Measurements from ENCODE around the gene OR13C2. TPM values are rescaled to one million over a fixed set of nuclear protein-coding genes. Genes with fewer than 3 reads are reported as not detected.
"Not testable (repeated sequence)": the region's sequence is repeated elsewhere in the genome, so short reads cannot be mapped to it uniquely, and the experiment has no call there.

OR13C2 gene, protein sequence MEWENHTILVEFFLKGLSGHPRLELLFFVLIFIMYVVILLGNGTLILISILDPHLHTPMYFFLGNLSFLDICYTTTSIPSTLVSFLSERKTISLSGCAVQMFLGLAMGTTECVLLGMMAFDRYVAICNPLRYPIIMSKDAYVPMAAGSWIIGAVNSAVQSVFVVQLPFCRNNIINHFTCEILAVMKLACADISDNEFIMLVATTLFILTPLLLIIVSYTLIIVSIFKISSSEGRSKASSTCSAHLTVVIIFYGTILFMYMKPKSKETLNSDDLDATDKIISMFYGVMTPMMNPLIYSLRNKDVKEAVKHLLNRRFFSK
- polyA plus RNA-seq (2013): 0.20 TPM

DNA sequence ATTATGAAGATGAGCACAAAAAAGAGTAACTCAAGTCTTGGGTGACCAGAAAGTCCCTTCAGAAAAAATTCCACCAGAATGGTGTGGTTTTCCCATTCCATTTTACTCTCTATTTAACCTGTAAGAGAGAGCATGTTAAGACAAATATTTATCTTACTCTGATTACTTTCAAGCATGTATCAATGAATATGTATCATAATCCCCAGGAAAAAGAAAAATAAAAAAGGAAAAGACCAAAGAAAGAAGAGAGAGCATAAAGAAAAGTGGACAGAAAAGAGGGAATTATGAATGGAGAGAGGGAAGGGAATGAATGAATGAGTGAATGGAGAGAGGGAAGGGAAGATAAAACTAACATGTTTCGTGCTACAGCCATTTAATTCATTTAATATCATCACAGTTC, at the start of gene OR13C2:
TSS of gene OR13C2 (minus strand) at position 101 of the 400 bp plus-strand sequence. CDS start at position 101, 0 bp downstream.
- WGBS (ENCODE audit: insufficient coverage): no CpG with 5 or more reads among the region's 1 CpG
- CTCF ChIA-PET; DNase-seq; H3K9me3 ChIP-seq (ENCODE audit: control extremely low read depth in 1 of 5, control insufficient read depth in 4 of 5, insufficient read depth in 2 of 5, low read depth in 1 of 5, low read length in 4 of 5); H3K27ac ChIP-seq (ENCODE audit: insufficient read depth in 1 of 2, low read depth in 1 of 2, low read length in 2 of 2, poor library complexity in 1 of 2, severe bottlenecking in 2 of 2); H3K27me3 ChIP-seq (replicated peaks in 2 of 5; ENCODE audit: control insufficient read depth in 4 of 5, insufficient read depth in 5 of 5, low read length in 4 of 5); H3K4me1 ChIP-seq (ENCODE audit: control extremely low read depth in 1 of 4, control insufficient read depth in 4 of 4, insufficient read depth in 4 of 4, low read length in 3 of 4); H3K36me3 ChIP-seq (ENCODE audit: control insufficient read depth in 4 of 4, insufficient read depth in 4 of 4, low read length in 3 of 4); H3K4me3 ChIP-seq (ENCODE audit: control insufficient read depth in 1 of 7, extremely low read depth in 1 of 7, insufficient read depth in 4 of 7, low read depth in 2 of 7, low read length in 6 of 7); POLR2A ChIA-PET: not testable (repeated sequence)

DNA sequence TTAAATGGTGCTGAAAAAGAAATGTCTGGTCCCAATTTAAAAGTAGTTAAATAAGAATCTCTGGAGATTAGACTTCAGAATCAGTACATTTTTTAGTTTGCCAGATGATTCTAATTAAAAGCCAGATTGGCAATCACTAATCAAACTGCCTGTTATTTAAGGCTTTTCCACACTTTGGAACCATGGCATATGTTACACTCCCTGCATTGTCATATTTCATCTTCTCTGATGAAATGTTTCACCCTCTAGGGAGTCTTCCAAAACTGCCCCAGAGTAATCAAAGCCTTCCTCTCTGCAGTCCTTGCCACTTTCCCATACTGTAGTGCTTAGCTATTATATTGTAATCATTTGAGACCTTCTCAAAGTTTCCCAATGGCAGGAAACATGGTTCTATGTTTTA, 30.0 kb upstream of the OR13C2 start:
- POLR2A ChIA-PET: no interaction called here
- H3K27me3 ChIP-seq (replicated peaks in 2 of 5; ENCODE audit: control insufficient read depth in 4 of 5, insufficient read depth in 5 of 5, low read length in 4 of 5): no peaks in the 10 kb centered on the region
- H3K36me3 ChIP-seq (ENCODE audit: control insufficient read depth in 4 of 4, insufficient read depth in 4 of 4, low read length in 3 of 4): no peaks in the 10 kb centered on the region
- CTCF ChIA-PET: no interaction called here
- no peak overlapping the region for H3K4me3 ChIP-seq (ENCODE audit: control insufficient read depth in 1 of 7, extremely low read depth in 1 of 7, insufficient read depth in 4 of 7, low read depth in 2 of 7, low read length in 6 of 7)
- peaks cover 0 to 20% (median 3%) of the 10 kb centered on the region in 5 experiments for H3K9me3 ChIP-seq (ENCODE audit: control extremely low read depth in 1 of 5, control insufficient read depth in 4 of 5, insufficient read depth in 2 of 5, low read depth in 1 of 5, low read length in 4 of 5)
- H3K27ac ChIP-seq (ENCODE audit: insufficient read depth in 1 of 2, low read depth in 1 of 2, low read length in 2 of 2, poor library complexity in 1 of 2, severe bottlenecking in 2 of 2): no peak overlapping the region
- H3K4me1 ChIP-seq (ENCODE audit: control extremely low read depth in 1 of 4, control insufficient read depth in 4 of 4, insufficient read depth in 4 of 4, low read length in 3 of 4): no peaks in the 10 kb centered on the region
- DNase-seq: no peak

DNA sequence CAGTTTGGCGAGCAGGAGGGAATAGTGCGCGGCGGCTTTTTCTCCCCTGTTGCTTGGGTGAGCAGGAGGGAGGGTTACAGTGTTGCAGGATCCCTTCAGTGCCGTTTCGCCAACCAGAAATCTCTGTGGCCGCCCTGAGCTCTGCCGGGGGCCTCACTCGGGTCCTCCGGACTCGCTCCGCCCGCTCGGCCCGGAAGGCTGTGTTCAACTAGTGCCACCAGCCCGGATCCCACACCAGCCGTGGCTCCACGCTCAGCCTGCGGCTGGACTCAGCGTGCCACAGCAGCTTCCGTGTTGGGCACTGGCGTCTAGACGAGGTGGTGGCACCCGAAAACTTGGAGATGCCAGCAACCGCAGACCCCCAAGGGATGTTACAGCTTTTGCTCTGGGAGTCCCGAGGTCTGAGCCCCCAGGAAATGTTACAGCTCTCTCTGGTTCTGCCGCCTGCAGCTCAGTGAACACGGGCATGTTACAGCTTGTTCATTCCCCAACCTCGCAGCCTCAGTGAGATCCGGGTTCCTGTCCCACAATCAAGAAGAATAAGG, 28.6 kb upstream of the OR13C2 start:
- ChIA-PET POLR2A (no interaction called here), CTCF (no interaction called here)
- Histone ChIP-seq H3K4me1 (ENCODE audit: control extremely low read depth in 1 of 4, control insufficient read depth in 4 of 4, insufficient read depth in 4 of 4, low read length in 3 of 4) (no peaks in the 10 kb centered on the region), H3K9me3 (ENCODE audit: control extremely low read depth in 1 of 5, control insufficient read depth in 4 of 5, insufficient read depth in 2 of 5, low read depth in 1 of 5, low read length in 4 of 5) (peaks cover 0 to 20% (median 1%) of the 10 kb centered on the region in 5 experiments), H3K27ac (ENCODE audit: insufficient read depth in 1 of 2, low read depth in 1 of 2, low read length in 2 of 2, poor library complexity in 1 of 2, severe bottlenecking in 2 of 2) (no peak overlapping the region), H3K27me3 (replicated peaks in 2 of 5; ENCODE audit: control insufficient read depth in 4 of 5, insufficient read depth in 5 of 5, low read length in 4 of 5) (no peaks in the 10 kb centered on the region), H3K36me3 (ENCODE audit: control insufficient read depth in 4 of 4, insufficient read depth in 4 of 4, low read length in 3 of 4) (no peaks in the 10 kb centered on the region), H3K4me3 (ENCODE audit: control insufficient read depth in 1 of 7, extremely low read depth in 1 of 7, insufficient read depth in 4 of 7, low read depth in 2 of 7, low read length in 6 of 7) (no peak overlapping the region)
- no peak for DNase-seq
- WGBS (ENCODE audit: insufficient coverage): 98% methylated on average over 23 of the region's 30 CpGs

DNA sequence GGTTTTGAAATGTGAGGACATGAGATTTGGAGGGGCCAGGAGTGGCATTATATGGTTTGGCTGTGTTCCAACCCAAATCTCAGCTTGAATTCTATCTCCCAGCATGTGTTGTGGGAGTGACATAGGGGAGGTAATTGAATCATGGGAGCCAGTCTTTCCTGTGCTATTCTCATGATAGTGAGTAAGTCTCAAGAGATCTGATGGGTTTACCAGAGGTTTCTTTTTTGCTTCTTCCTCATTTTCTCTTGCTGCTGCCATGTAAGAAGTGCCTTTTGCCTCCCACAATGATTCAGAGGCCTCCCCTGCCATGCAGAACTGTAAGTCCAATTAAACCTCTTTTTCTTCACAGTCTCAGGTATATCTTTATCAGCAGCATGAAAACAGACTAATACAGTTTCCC, 20.5 kb upstream of the OR13C2 start:
- CTCF ChIA-PET; H3K36me3 ChIP-seq (ENCODE audit: control insufficient read depth in 4 of 4, insufficient read depth in 4 of 4, low read length in 3 of 4): not testable (repeated sequence)

DNA sequence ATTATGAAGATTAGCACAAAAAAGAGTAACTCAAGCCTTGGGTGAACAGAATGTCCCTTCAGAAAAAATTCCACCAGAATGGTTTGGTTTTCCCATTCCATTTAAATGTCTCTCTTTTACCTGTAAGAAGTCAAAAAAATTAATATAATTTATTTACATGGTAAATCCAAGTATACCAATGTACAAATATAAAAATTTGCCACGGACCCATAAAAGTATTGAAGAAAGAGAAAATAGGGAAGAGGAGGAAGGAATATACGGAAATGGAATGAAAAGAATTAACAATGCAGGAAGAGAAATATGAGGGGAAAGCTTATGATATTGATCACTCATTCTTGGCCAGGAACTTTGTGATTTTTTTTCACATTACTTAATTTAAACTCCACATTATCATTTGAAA, 12.7 kb upstream of the OR13C2 start, which contains the start of gene OR13C9:
TSS of gene OR13C9 (minus strand) at position 101 of the 400 bp plus-strand sequence. CDS start at position 101, 0 bp downstream.
- H3K9me3 ChIP-seq (ENCODE audit: control extremely low read depth in 1 of 5, control insufficient read depth in 4 of 5, insufficient read depth in 2 of 5, low read depth in 1 of 5, low read length in 4 of 5): no peaks in the 10 kb centered on the region
- ChIA-PET CTCF (no interaction called here), POLR2A (no interaction called here)
- no peaks in the 10 kb centered on the region for H3K36me3 ChIP-seq (ENCODE audit: control insufficient read depth in 4 of 4, insufficient read depth in 4 of 4, low read length in 3 of 4)
- DNase-seq: no peak
- WGBS (ENCODE audit: insufficient coverage): no CpG with 5 or more reads among the region's 2 CpGs
- H3K4me1 ChIP-seq (ENCODE audit: control extremely low read depth in 1 of 4, control insufficient read depth in 4 of 4, insufficient read depth in 4 of 4, low read length in 3 of 4): no peaks in the 10 kb centered on the region
- no peak within 1 kb of the TSS for H3K27ac ChIP-seq (ENCODE audit: insufficient read depth in 1 of 2, low read depth in 1 of 2, low read length in 2 of 2, poor library complexity in 1 of 2, severe bottlenecking in 2 of 2)
- H3K27me3 ChIP-seq (replicated peaks in 2 of 5; ENCODE audit: control insufficient read depth in 4 of 5, insufficient read depth in 5 of 5, low read length in 4 of 5): no peaks in the 10 kb centered on the region
- no peak within 1 kb of the TSS for H3K4me3 ChIP-seq (ENCODE audit: control insufficient read depth in 1 of 7, extremely low read depth in 1 of 7, insufficient read depth in 4 of 7, low read depth in 2 of 7, low read length in 6 of 7)

More for the DNA sequence above, 20.5 kb upstream of the OR13C2 start:
- H3K4me1 ChIP-seq (ENCODE audit: control extremely low read depth in 1 of 4, control insufficient read depth in 4 of 4, insufficient read depth in 4 of 4, low read length in 3 of 4); POLR2A ChIA-PET; H3K27ac ChIP-seq (ENCODE audit: insufficient read depth in 1 of 2, low read depth in 1 of 2, low read length in 2 of 2, poor library complexity in 1 of 2, severe bottlenecking in 2 of 2); H3K9me3 ChIP-seq (ENCODE audit: control extremely low read depth in 1 of 5, control insufficient read depth in 4 of 5, insufficient read depth in 2 of 5, low read depth in 1 of 5, low read length in 4 of 5); H3K27me3 ChIP-seq (replicated peaks in 2 of 5; ENCODE audit: control insufficient read depth in 4 of 5, insufficient read depth in 5 of 5, low read length in 4 of 5); H3K4me3 ChIP-seq (ENCODE audit: control insufficient read depth in 1 of 7, extremely low read depth in 1 of 7, insufficient read depth in 4 of 7, low read depth in 2 of 7, low read length in 6 of 7): not testable (repeated sequence)
- peak in 1 of 3 donors; percentile 1 for DNase-seq

DNA sequence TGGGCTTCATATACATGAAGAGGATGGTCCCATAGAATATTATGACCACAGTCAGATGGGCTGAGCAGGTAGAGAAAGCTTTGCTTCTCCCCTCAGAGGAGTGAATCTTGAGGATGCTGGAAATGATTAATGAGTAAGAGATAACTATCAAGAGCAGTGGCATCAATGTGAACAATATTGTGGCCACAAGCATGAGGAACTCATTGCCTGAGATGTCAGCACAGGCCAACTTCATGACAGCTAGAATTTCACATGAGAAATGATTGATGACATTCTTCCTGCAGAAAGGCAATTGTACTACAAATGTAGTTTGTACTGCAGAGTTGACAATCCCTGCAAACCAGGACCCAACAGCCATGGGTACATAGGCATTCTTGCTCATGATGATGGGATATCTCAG, 12.0 kb upstream of the OR13C2 start:
- CTCF ChIA-PET: no interaction called here
- Histone ChIP-seq H3K36me3 (ENCODE audit: control insufficient read depth in 4 of 4, insufficient read depth in 4 of 4, low read length in 3 of 4) (no peaks in the 10 kb centered on the region), H3K27ac (ENCODE audit: insufficient read depth in 1 of 2, low read depth in 1 of 2, low read length in 2 of 2, poor library complexity in 1 of 2, severe bottlenecking in 2 of 2) (no peak overlapping the region), H3K9me3 (ENCODE audit: control extremely low read depth in 1 of 5, control insufficient read depth in 4 of 5, insufficient read depth in 2 of 5, low read depth in 1 of 5, low read length in 4 of 5) (no peaks in the 10 kb centered on the region), H3K4me3 (ENCODE audit: control insufficient read depth in 1 of 7, extremely low read depth in 1 of 7, insufficient read depth in 4 of 7, low read depth in 2 of 7, low read length in 6 of 7) (no peak overlapping the region), H3K4me1 (ENCODE audit: control extremely low read depth in 1 of 4, control insufficient read depth in 4 of 4, insufficient read depth in 4 of 4, low read length in 3 of 4) (no peaks in the 10 kb centered on the region), H3K27me3 (replicated peaks in 2 of 5; ENCODE audit: control insufficient read depth in 4 of 5, insufficient read depth in 5 of 5, low read length in 4 of 5) (no peaks in the 10 kb centered on the region)
- POLR2A ChIA-PET: no interaction called here
- no peak for DNase-seq

DNA sequence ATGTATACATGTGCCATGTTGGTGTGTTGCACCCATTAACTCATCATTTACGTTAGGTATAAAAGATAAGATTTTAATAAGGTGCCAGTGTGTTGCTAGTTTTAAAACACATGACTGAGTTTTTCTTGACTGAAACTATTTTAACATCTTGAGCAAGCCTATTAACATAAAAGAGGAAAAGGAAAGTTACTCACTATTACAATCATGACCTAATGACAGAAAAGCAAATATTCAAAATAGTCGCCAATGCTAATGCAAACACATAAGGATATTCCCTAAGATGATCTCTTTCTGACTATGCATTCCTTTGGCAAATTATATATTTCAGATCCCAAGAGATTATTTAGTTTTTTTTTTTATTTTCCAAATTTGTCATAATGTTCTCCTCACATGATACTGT, 5.8 kb upstream of the OR13C2 start:
- WGBS (ENCODE audit: insufficient coverage): no CpG with 5 or more reads among the region's 2 CpGs
- POLR2A ChIA-PET: no interaction called here
- CTCF ChIA-PET: no interaction called here

More for the DNA sequence above, 5.8 kb upstream of the OR13C2 start:
- H3K27me3 ChIP-seq (replicated peaks in 2 of 5; ENCODE audit: control insufficient read depth in 4 of 5, insufficient read depth in 5 of 5, low read length in 4 of 5): no peaks in the 10 kb centered on the region
- DNase-seq: no peak
- H3K36me3 ChIP-seq (ENCODE audit: control insufficient read depth in 4 of 4, insufficient read depth in 4 of 4, low read length in 3 of 4): no peaks in the 10 kb centered on the region
- no peak overlapping the region for H3K27ac ChIP-seq (ENCODE audit: insufficient read depth in 1 of 2, low read depth in 1 of 2, low read length in 2 of 2, poor library complexity in 1 of 2, severe bottlenecking in 2 of 2)
- H3K4me1 ChIP-seq (ENCODE audit: control extremely low read depth in 1 of 4, control insufficient read depth in 4 of 4, insufficient read depth in 4 of 4, low read length in 3 of 4): no peaks in the 10 kb centered on the region
- H3K4me3 ChIP-seq (ENCODE audit: control insufficient read depth in 1 of 7, extremely low read depth in 1 of 7, insufficient read depth in 4 of 7, low read depth in 2 of 7, low read length in 6 of 7): no peak overlapping the region
- no peaks in the 10 kb centered on the region for H3K9me3 ChIP-seq (ENCODE audit: control extremely low read depth in 1 of 5, control insufficient read depth in 4 of 5, insufficient read depth in 2 of 5, low read depth in 1 of 5, low read length in 4 of 5)
